22Rv1 (cell line): ENCODE results near the gene CIAO2B.

Experiments
- CTCF ChIP-seq: fragments of 450-650 bp; IDR thresholded peaks from 2 replicates; pipeline ENCODE4 v1.5.1; 2017; ENCODE audit warnings: mild to moderate bottlenecking
- ZFX ChIP-seq: fragments of 450-650 bp; IDR thresholded peaks from 2 replicates; pipeline ENCODE4 v1.6.1; 2017; ENCODE audit warnings: antibody characterized with exemption, borderline replicate concordance

GRCh38 chr16:66975302-66975893, 41.2 kb upstream of the CIAO2B start:
- TF ChIP-seq CTCF, result no peak
- TF ChIP-seq ZFX, result no peak
